Measurements from ENCODE around the gene FAM13C.

- TF ChIP-seq CTCF (conservative IDR thresholded peaks at IDR 0.05 in 1 of 2, IDR thresholded peaks at IDR 0.05 in 1 of 2; ENCODE audit: extremely low read depth in 1 of 2, insufficient read depth in 1 of 2, low read depth in 1 of 2, low read length in 2 of 2) (no peak), EZH2 (IDR thresholded peaks at IDR 0.05; ENCODE audit: borderline replicate concordance, low read length) (no peak)
Observed at GRCh38 chr10:59335497-59335896, 26.9 kb downstream of the FAM13C start.
